ENCODE data around the gene NKX3-2.

DNA sequence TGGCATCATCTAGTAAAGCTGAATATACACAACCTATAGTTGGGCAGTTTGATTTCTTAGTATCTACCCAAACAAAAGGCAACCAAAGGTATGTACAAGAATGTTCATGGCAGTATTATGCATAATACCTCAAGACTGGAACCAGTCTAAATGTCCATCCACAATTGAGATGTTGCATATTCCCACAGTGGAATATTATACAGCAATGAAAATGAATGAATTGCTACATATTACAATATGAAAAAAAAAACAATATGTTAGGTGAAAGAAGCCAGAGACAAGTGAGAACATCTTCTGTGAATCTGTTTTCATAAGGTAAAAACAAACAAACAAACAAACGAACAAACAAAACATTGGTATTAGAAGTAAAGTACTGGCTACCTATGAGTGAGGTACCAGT is 48.6 kb downstream of the NKX3-2 start:
- TF ChIP-seq, protein P1, sequence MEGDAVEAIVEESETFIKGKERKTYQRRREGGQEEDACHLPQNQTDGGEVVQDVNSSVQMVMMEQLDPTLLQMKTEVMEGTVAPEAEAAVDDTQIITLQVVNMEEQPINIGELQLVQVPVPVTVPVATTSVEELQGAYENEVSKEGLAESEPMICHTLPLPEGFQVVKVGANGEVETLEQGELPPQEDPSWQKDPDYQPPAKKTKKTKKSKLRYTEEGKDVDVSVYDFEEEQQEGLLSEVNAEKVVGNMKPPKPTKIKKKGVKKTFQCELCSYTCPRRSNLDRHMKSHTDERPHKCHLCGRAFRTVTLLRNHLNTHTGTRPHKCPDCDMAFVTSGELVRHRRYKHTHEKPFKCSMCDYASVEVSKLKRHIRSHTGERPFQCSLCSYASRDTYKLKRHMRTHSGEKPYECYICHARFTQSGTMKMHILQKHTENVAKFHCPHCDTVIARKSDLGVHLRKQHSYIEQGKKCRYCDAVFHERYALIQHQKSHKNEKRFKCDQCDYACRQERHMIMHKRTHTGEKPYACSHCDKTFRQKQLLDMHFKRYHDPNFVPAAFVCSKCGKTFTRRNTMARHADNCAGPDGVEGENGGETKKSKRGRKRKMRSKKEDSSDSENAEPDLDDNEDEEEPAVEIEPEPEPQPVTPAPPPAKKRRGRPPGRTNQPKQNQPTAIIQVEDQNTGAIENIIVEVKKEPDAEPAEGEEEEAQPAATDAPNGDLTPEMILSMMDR (IDR thresholded peaks at IDR 0.05): no peak
- no peak for TF ChIP-seq POLR2A (IDR thresholded peaks at IDR 0.05)

Data from testis (tissue), 2 donors.